OCI-LY1 (cell line): ENCODE data around the gene CCHCR1.

Source experiments
- CTCF ChIP-seq: fragments of 200-600 bp; sonication (generic), shearing (Covaris generic); IDR thresholded peaks from 2 replicates; pipeline ENCODE4 v1.5.1; 2017; ENCODE audit warnings: mild to moderate bottlenecking, antibody characterized with exemption, low read length, moderate library complexity, mixed read lengths
- EZH2 ChIP-seq: fragments of 200-600 bp; sonication (generic), shearing (Covaris generic); IDR thresholded peaks from 2 replicates; pipeline ENCODE4 v1.8.0; 2017; ENCODE audit warnings: borderline replicate concordance, mixed run types, mild to moderate bottlenecking, antibody characterized with exemption, low read length, moderate library complexity, mixed read lengths

- TF ChIP-seq CTCF: no peak
- no peak for TF ChIP-seq EZH2
Measured at GRCh38 chr6:31152781-31153180, 4.8 kb downstream of the CCHCR1 start.
